ENCODE results near the gene S100A5. TPM values are rescaled to one million over a fixed set of nuclear protein-coding genes. Genes with fewer than 3 reads are reported as not detected.

Gene S100A5
- total RNA-seq, 3 donors from 2014 or later: not detected

- H3K4me3 ChIP-seq: no peak overlapping the region
- intact Hi-C loops (cut with DNase I, micrococcal nuclease): no loop called here
- H3K9me3 ChIP-seq: no peaks in the 10 kb centered on the region
- peaks cover 36% of the 10 kb centered on the region for H3K4me1 ChIP-seq (ENCODE audit: low read depth)
- no peaks in the 10 kb centered on the region for H3K36me3 ChIP-seq (ENCODE audit: low read depth)
- no peak for TF ChIP-seq CTCF (IDR thresholded peaks at IDR 0.05)
- ATAC-seq: peak; percentile 51
- DNase-seq: peak; percentile 90
Measured at GRCh38 chr1:153538315-153538821, 2.4 kb downstream of the S100A5 start.

GRCh38 chr1:153537376-153537730 is 3.4 kb downstream of the S100A5 start:
- no peak for TF ChIP-seq CTCF (IDR thresholded peaks at IDR 0.05)
- DNase-seq (peak in 2 of 3 donors; percentile 47 to 57), ATAC-seq (no peak)
- peaks cover 45% of the 10 kb centered on the region for H3K4me1 ChIP-seq (ENCODE audit: low read depth)
- intact Hi-C loops (cut with DNase I, micrococcal nuclease): no loop called here
- no peaks in the 10 kb centered on the region for H3K9me3 ChIP-seq
- H3K4me3 ChIP-seq: no peak overlapping the region
- H3K36me3 ChIP-seq (ENCODE audit: low read depth): no peaks in the 10 kb centered on the region

- intact Hi-C loops (cut with DNase I, micrococcal nuclease): no loop called here
- peak; percentile 60 for ATAC-seq
- TF ChIP-seq CTCF (IDR thresholded peaks at IDR 0.05): no peak
- H3K9me3 ChIP-seq: no peaks in the 10 kb centered on the region
- H3K4me3 ChIP-seq: no peak overlapping the region
- DNase-seq: peak; percentile 83 to 88 (median 87)
- peaks cover 50% of the 10 kb centered on the region for H3K4me1 ChIP-seq (ENCODE audit: low read depth)
- no peaks in the 10 kb centered on the region for H3K36me3 ChIP-seq (ENCODE audit: low read depth)
Measured at GRCh38 chr1:153536671-153537375, 3.9 kb downstream of the S100A5 start.

- Histone ChIP-seq H3K9me3 (no peaks in the 10 kb centered on the region), H3K4me3 (peak overlapping the region; percentile 74), H3K36me3 (ENCODE audit: low read depth) (no peaks in the 10 kb centered on the region), H3K4me1 (ENCODE audit: low read depth) (peaks cover 52% of the 10 kb centered on the region)
- intact Hi-C loops (cut with DNase I, micrococcal nuclease): no loop called here
- DNase-seq (peak; percentile 91 to 95 (median 94)), ATAC-seq (peak; percentile 64)
- no peak for TF ChIP-seq CTCF (IDR thresholded peaks at IDR 0.05)
Measured at GRCh38 chr1:153536012-153536670, 4.6 kb downstream of the S100A5 start.

GRCh38 chr1:153535242-153536011 is 5.3 kb downstream of the S100A5 start, which contains the start of gene S100A6:
S100A6 (minus strand) TSS chr1:153535991; CDS start chr1:153535339, 652 bp downstream.
- TF ChIP-seq CTCF (IDR thresholded peaks at IDR 0.05): no peak
- intact Hi-C loops (cut with DNase I, micrococcal nuclease): no loop called here
- peaks cover 50% of the 10 kb centered on the region for H3K4me1 ChIP-seq (ENCODE audit: low read depth)
- no peaks in the 10 kb centered on the region for H3K36me3 ChIP-seq (ENCODE audit: low read depth)
- peak; percentile 18 for ATAC-seq
- peak; percentile 77 to 85 (median 79) for DNase-seq
- no peaks in the 10 kb centered on the region for H3K9me3 ChIP-seq
- H3K4me3 ChIP-seq: peak within 1 kb of the TSS; percentile 74

Data from mucosa of descending colon (tissue), 3 donors.